Measurements from ENCODE around the gene NELFB. TPM values are rescaled to one million over a fixed set of nuclear protein-coding genes. Genes with fewer than 3 reads are reported as not detected.
A peak's percentile ranks its signal among the peaks of the same experiment; 100 is the strongest.

Gene NELFB
- total RNA-seq, 1 donor from 2014 or later, result 56.7 TPM

DNA sequence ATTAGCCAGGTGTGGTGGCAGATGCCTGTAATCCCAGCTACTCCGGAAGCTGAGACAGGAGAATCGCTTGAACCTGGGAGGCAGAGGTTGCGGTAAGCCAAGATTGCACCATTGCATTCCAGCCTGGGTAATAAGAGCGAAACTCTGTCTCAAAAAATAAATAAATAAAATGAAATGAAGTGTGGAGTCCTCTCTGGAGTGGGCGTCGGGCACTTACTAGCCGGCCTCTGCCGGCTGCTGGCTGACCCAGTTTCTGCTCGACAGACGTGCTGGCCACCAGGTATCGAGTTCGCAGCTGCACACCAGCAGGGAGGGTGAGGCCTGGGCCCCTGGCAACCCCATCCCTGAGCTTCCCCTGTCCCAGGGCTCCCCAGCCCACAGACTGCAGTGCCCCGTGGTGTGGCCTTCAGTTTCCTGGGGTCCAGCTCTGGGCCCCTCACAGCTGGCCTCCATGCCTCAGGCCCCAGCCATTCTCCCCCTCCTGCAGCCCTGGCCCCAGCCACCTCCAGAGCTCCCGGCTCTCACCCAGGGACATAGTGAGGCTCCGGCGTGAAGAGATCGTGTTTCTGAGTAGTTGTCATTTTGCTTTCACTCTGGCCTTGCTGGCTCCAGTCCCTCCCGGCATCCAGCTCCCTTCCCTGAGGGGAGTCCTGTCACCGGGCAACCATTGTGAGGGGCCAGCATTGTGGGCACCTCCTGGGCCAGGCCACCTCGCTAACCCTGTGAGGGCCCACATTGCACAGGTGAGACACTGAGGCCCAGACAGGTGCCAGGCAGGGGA is 7.8 kb upstream of the NELFB start:
- DNase-seq (ENCODE audit: low read depth in 2 of 2), result no peak

DNA sequence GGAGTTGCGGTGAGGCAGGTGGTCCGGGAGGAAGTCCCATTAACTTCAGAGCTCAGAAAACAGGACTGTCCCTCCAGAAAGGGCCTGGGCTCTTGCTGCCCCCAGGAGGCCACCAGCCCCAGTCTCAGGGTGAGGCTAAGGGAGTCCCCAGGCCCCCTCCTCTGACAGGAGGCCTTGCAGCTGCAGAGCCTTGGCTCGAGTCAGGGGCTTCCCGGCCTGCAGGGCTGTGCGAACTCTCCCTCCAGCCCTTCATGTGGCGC is 7.3 kb upstream of the NELFB start:
- no peak for DNase-seq (ENCODE audit: low read depth in 2 of 2)

DNA sequence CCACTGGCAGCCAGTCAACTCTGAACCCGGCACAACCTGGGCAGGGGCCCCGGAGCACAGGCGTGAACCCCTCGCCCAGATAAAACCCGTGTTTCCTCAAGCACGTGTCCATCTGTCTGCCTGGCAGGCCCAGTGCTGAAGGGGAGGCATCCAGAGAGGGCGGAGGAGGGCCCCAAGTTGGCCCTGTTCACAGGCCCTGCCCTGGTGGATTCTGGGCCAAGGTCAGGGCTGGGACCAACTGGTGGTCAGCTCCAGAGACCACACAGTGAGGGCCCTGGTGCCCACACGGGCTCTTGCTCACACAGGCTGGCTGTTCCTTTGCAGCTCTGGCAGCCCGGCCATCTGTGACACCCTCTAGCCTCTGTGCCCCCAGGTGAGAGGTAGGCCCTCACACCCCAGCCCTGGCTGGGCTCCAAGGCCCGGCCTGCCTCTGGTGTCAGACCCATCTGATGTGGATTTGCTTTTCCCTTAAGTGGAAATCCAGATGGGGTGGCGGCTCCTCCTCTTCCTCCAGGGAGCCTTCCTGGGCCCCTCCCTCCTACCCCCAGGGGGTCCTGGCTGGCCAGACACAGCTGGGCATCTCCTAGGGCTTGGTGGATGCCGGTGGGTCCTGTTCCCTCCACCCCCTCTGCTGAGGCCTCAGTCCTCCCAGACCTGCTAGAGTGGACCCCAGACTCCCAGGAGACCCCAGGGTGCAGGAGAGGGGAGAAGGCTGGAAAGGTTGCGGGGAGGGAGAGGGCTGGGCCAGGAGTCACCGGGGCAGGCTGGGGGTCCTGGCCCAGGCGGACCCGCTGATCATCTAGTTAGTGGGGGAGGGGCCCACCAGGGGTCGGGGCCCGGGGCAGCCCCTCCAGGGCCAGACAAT is 4.6 kb upstream of the NELFB start:
- no peak for DNase-seq (ENCODE audit: low read depth in 2 of 2)

DNA sequence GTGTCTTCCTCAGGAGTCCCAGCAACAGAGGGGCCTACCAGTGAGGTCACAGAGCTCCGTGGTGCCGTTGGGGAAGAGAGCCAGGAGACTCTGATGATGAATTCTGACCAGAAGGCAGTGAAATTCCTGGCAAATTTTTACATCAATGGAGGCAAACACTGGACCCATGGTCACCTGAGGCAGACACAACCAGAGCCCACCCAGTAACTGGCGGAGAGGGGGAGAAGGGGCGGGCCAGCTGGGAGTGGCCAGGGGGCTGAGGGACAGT is 4.0 kb upstream of the NELFB start, which contains the start of gene STPG3:
STPG3 (plus strand) TSS at position 93 of the 268 bp plus-strand sequence; CDS start at position 94, 1 bp downstream.
- DNase-seq (ENCODE audit: low read depth in 2 of 2), result no peak

DNA sequence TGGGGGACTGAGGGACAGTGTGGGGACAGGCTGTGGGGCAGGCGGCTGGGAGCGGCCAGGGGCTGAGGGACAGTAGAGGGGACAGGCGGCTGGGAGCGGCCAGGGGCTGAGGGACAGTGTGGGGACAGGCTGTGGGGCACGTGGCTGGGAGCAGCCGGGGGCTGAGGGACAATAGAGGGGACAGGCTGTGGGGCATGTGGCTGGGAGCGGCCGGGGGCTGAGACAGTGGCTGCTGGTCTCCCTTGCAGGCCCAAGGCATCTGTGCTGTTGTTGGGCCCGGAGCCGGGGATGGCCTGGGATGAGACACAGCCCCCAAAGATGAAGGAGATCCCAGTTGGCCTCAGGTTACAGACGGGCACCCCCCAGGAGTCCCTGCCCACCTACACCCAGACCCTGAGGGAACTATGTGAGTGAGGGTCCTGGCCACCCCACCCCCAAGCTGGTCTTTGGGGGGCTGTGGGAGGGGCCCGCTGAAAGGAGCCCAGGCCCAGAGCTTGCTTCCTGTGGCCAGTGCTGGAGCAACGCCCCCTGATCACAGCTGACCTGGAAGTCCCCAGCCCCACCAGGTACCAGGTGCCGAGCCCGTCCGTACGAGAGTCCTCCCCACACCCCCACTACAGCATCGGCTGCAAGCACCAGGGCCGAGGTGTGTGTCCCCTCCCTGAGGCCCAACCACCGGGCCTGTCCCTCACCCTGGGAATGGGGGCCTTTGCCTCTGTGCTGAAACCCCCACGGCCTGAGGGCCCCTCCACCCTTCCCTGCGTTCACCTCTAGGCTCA is 3.4 kb upstream of the NELFB start:
- DNase-seq (ENCODE audit: low read depth in 2 of 2), result no peak

DNA sequence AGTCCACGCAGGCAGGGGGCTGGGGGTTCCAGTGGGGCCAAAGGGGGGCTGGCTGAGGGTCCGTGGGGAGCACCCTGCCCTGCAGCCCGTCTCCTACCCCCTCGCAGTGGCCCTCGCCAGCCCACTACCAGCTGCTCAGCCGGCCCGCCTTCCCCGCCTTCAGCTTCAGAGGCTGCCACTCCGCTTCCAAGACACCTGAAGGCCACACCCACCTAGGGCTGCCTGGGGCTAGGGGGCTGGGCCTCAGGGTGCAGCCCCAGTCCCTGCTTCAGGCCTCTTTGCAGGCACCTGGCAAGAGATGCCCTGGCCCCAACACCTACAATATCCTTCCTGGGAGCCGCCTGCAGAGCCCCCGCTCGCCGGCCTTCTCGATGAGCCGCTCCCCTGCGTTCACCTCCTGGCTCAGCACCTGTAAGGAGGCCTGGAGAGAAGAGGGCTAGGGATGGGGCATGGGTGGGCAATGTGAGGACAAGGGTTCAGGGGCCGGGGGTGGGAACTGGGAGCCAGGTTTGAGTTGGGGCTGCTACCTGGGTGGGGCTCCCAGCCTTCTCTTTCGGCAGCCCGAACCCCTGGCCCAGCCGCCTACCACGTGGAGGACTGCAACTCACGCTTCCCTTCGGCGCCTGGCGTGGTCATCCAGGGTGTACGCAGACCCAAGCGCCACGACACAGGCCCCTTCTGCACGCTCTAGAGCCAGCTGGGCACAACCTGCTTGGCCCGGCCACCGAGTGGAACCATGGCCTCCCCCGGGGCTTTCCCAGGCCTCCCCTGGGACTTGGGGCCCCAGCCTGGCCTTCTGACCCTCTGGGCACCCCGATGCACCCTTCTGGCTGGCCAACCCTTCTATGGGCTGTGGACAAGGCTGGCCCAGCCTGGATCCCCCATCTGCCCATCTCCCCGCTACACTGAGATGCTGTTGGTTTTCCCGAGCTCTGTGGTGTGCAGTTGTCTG is 2.3 kb upstream of the NELFB start:
- DNase-seq (ENCODE audit: low read depth in 2 of 2), result no peak

DNA sequence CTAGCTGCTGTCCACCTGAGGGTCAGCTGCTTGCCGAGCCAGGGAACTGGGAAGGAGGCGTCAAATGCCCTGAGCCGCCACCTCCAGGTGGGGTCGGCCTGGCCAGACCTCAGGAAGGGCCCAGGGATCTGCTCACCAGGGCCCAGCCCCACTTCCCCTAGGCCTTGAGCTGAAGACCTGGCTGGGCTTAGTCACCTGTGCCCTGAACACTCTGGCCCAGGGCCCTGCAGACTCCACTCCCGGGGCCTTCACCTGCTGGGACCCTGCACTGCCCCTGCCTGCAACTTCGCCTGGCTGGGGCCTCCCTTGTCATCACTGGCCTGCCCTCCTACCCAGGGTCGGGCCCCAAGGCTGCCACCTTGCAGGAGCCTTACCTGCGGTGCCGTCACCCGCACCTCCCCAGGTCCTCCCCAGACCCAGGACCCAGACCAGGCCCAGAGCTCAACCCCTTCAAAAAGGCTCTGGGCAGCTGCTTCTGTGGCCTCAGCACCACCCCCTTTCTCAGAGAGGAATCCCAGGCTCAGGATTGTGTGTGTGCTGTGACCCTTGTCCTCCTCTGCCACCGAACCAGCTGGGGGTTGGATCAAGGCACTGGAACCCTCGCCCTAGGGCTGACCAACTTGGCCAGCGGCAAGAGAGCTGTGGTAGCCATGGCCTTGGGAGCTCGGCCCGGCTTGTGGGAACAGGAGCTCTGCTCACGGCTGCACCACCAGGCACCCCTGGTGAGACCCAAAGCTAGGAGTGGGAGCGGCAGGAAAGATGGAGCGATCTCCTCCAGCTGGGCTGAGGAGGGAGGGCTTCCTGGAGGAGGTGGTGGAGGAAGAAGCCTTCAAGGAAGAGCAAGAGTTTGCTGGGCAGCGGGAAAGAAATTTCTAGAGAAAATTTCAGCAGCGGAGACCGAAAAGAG is 1.2 kb upstream of the NELFB start:
- DNase-seq (ENCODE audit: low read depth in 2 of 2), result no peak

DNA sequence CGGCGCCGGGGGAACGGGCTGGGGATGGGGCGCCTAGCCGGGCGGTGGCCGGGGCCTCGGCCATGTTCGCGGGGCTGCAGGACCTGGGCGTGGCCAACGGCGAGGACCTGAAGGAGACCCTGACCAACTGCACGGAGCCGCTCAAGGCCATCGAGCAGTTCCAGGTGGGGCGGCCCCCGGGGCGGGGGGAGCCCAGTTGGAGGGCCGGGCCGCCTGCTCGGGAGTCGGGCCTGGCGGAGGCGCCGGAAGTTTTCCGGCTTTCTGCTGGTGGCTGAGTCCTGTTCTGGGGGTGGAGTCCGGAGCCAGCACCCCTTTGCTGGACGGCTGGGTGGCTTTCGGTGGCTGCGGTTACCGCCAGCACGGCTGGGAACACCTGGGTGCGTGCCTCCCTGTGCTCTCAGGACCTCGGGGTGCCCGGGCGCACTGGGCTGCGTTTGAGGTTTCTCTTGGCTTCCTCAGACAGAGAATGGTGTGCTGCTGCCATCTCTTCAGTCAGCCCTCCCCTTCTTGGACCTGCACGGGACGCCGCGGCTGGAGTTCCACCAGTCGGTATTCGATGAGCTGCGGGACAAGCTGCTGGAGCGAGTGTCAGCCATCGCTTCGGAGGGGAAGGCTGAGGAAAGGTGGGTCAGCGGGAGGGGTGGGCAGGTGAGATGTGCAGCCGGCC is 454 bp downstream of the NELFB start:
- peak in 1 of 2 donors; percentile 40 for DNase-seq (ENCODE audit: low read depth in 2 of 2)

DNA sequence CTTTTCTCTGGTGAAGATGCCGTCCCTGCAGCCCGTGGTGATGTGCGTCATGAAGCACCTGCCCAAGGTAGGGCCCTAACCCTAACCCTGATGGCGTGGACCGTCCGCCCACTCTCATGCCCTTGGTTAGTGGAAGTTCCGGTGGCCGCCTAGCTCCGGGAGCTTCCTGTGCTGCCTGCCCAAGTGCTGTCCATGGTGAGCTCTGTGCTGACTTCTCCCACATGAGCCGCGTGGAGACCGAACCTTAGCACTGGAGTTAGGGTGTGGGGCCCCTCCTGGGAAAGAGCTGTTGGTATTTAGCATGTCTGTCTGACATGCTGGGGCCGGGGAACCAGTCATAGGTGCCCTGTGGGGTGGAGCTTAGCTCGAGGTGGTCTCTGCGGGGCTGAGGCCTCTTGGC is 1.2 kb downstream of the NELFB start:
- no peak for DNase-seq (ENCODE audit: low read depth in 2 of 2)

DNA sequence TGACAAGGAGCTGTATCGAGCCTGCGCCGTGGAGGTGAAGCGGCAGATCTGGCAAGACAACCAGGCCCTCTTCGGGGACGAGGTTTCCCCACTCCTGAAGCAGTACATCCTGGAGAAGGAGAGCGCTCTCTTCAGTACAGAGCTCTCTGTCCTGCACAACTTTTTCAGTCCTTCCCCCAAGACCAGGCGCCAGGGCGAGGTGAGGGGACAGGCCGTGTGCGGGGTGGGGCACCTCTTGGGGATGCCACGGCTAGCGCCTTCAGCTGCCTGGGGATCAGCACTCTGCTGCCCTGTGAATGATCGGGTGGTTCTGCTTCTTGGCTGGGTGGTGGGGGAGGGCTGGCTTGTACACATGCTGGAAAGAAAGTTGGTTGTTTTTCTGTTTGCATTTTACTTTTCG is 1.7 kb downstream of the NELFB start:
- no peak for DNase-seq (ENCODE audit: low read depth in 2 of 2)

DNA sequence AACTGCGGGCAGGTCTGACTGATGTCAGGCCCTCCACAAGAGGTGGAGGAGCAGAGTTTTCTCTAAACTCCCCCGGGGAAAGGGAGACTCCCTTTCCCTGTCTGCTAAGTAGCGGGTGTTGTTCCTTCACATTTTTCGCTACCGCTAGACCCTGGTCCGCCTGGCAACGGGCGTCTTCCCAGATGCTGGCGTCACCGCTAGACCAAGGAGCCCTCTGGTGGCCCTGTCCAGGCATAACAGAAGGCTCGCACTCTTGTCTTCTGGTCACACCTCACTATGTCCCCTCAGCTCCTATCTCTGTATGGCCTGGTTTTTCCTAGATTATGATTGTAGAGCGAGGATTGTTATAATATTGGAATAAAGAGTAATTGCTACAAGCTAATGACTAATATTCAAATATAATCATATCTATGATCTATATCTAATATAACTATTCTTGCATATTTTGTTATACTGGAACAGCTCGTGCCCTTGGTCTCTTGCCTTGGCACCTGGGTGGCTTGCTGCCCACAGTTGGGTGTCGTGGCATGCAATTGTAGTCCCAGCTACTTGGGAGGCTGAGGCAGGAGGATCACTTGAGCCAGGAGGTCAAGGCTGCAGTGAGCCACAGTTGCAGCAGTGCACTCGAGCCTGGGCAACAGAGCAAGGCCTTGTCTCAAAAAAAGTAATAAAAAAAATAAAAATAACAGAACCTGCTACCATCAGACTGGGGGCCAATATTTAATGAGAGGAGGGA is 7.2 kb downstream of the NELFB start:
- peak in 1 of 2 donors; percentile 38 for DNase-seq (ENCODE audit: low read depth in 2 of 2)

DNA sequence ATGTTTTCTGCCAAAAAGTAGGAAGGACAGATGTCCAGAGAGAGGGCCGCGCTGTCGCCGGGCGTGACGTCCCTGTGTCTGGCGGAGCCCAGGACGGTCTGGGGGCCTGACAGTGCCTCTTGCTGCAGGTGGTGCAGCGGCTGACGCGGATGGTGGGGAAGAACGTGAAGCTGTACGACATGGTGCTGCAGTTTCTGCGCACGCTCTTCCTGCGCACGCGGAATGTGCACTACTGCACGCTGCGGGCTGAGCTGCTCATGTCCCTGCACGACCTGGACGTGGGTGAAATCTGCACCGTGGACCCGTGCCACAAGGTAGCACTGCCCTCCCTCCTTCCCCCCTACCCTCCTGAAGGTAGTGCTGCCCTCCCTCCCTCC is 7.8 kb downstream of the NELFB start:
- no peak for DNase-seq (ENCODE audit: low read depth in 2 of 2)

DNA sequence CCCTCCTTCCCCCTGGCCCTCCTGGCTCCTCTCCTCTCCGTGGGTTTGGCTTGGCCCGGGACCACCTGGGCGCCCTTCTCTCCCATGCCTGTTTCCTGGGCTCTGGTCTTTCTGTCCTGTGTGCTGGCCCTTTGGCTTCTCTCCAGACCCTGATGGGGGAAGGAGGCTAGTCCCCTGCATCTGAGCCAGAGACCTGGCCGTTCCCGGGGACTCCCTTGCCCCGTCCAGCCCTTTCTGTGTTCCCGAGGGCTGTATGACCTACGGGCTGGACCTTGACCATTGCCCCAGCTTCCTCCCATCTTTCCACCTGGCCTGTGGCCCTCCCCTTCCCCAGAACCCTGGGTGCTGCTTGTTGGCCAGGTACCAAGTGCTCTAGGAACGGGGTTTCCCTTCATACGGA is 8.4 kb downstream of the NELFB start:
- no peak for DNase-seq (ENCODE audit: low read depth in 2 of 2)

DNA sequence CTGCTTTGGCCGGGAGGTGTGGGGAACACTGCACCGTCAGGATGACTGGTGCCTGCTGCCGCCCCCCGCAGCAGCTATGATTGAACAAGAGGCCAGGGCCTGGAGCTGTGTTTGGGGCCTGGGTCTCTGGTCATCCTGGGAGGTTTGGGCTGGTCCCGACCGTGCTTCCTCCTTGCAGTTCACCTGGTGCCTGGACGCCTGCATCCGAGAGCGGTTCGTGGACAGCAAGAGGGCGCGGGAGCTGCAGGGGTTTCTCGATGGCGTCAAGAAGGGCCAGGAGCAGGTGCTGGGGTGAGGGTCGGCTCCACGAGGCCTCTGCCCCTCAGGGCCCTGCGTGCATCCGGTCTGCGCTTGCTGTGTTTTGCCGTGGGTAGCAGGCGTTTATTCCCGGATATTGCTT is 8.9 kb downstream of the NELFB start:
- DNase-seq (ENCODE audit: low read depth in 2 of 2), result no peak

DNA sequence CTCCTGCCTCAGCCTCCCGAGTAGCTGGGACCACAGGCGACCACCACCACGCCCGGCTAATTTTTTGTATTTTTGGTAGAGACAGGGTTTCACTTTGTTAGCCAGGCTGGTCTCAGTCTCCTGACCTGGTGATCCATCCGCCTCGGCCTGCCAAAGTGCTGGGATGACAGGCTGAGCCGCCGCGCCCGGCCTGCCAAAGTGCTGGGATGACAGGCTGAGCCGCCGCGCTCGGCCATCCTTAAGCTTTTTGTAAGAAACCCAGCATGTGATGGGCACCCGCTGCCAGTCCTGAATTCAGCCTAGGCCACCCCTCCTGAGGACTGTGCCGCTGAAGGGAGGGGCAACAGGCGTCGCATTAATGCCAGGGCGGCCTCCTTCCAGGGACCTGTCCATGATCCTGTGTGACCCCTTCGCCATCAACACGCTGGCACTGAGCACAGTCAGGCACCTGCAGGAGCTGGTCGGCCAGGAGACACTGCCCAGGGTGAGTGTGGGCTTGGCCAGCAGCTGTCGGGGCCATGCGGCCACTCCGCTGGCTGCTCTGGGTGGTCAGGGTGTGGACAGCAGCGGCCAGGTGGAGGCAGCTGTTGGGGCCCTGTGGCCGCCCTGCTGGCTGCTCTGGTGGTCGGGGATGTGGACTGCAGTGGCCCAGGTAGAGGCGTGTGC is 10.5 kb downstream of the NELFB start:
- DNase-seq (ENCODE audit: low read depth in 2 of 2), result no peak

DNA sequence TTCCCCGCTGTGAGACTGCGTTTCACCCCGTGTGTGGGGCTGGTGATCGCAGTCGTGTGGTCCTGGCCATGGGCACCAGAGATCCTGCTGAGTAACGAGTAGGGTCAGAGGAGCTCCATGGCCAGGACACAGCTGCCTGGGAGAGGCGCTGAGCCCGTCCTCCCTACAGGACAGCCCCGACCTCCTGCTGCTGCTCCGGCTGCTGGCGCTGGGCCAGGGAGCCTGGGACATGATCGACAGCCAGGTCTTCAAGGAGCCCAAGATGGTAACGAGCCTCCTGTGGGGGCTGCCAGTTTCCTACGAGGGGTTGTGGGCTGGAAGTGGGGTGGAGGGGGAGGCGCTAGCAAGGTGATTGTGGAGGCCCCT is 11.0 kb downstream of the NELFB start:
- no peak for DNase-seq (ENCODE audit: low read depth in 2 of 2)

DNA sequence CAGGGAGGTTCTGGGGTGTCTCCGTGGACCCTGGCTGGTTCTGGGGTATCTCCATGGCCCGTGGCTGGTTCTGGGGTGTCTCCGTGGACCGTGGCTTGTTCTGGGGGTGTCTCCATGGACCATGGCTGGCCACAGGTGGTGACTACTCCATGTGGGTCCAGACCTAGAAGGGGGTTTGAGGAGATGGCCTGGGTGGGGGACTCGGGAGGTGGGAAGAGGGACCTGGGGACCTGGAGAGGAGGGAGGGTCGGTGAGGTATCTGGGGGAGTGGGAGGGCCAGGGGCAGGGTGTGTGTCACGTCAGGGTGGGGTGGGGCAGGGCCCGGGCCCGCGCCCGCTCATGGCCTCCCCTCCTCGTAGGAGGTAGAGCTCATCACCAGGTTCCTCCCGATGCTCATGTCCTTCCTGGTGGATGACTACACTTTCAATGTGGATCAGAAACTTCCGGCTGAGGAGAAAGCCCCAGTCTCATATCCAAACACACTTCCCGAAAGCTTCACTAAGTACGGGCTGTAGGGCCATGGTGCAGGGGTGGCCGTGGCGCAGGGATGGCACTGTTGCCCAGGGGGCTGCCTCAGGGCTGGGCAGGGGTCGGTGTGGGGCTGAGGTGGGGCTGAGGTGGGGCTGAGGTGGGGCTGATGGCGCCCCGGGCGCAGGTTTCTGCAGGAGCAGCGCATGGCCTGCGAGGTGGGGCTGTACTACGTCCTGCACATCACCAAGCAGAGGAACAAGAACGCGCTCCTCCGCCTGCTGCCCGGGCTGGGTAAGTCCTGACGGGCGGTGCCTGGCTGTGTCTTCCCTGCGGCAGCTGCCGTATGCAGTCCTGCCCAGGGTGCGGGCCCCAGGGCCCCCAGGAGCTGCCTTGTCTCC is 11.7 kb downstream of the NELFB start:
- DNase-seq (ENCODE audit: low read depth in 2 of 2), result no peak

DNA sequence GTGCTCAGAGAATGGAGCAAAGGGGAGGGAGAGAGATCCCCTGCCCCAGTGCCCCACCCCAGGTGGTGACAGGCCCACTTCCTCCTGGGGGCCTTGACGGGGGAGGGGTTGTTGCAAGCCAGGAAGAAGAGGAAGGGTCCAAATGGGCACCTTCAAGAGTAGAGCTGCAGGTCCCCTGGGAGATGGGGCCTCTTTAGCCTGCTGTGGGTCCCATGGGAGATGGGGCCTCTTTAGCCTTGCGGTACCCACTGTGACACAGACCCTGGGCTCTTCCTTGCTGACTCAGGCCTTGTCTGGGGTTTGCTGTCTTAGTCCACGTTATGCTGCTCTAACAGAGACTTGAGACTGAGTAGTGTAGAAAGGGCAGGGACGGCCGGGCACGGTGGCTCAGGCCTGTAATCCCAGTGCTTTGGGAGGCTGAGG is 12.8 kb downstream of the NELFB start:
- no peak for DNase-seq (ENCODE audit: low read depth in 2 of 2)
